Kasumi-1 (cell line): ENCODE results near the gene SRCIN1.
"Not testable (repeated sequence)": the region's sequence is repeated elsewhere in the genome, so short reads cannot be mapped to it uniquely, and the experiment has no call there.

Experiments used
- DNase-seq, 2 experiments: peaks; one replicate each; lab custom pipeline; 2025; lab: John Stamatoyannopoulos, UW

The SRCIN1 gene

DNA sequence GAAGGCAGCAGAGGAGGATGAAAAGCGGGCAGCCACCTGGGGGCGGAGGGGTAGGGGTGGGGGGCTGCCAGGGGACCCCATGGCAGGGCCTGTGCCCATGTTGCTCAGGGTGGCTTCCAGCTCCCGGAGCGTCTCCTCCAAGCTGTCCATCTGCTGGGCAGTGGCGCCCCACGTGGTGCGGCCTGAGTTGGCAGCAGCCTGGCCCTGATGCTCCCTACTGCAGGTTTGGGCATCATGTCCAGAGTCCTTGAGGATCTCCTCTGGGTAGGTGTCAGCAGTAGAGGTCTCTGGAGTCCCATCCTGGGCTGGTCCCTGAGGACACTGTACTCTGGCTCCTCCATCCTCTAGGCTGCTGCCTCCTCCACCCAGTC lies 60.9 kb downstream of the SRCIN1 start:
- DNase-seq = no peak

DNA sequence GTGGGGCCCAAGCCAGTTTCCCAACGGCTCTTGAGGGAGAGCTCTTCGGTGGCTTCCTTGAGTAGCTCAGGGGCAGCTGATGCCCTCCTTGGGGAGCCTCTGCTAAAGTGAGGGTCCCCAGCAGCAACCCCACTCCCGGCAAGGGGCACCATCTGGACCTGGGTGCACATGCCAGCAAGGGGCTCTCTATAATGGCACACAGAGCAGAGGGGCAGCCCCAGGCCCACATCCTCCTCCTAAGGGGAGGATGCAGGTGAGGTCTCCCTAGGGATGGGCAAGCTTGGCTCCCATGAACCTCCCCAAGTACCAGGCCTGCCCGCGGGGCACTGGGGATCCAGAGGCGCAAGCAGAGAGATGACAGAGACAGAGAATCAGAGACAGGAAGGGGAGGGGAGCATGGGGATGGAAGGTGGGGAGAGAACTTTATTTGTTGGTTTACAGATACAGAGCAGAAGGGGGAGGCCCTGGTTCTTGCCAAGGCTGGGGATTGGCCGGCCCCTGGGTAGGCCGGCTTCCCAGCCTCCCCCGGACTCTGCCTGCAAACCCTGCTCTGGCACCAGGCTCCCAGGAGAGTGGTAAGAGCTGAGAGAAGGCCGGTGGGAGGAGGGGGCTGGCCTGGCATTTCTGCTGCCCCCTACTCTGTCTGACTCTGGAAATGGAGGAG lies 61.4 kb downstream of the SRCIN1 start:
- DNase-seq = no peak

DNA sequence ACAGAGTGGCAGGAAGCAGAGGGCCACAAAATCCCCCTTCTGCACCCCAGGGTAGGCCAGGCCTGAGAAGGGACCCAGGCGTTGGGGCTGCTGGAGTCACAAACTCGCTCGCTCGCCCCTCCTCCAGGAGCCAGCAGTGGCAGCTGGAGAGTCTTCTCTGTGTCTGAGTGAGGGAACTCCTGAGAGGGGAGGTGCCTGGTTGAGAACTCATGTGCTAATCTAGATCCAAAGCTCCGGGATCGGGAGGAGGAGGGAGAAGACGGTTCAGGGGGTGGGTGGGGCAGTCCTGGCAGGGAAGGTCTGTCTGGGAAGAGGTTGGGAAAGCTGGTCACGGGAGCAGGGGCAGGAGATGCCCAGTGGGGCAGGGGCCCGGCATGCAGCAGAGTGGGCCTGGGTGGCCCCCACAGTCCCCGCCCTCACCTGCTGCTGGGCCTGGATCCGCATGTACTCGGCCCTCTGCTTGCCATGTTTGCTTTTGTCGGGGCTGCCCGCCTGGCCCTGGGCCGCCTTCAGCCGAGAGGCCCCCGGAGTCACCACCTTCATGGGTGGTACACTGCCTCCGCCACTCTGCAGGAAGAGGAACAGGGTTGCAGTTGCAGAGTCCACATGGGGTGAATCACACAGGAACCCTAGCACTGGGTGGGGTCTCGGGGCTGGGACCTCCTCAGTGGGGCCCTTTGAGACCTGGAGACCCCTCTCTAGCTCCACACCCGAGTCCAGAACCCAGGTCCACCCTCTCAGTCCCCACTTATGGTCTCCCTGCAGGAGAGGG lies 62.2 kb downstream of the SRCIN1 start:
- DNase-seq = no peak

DNA sequence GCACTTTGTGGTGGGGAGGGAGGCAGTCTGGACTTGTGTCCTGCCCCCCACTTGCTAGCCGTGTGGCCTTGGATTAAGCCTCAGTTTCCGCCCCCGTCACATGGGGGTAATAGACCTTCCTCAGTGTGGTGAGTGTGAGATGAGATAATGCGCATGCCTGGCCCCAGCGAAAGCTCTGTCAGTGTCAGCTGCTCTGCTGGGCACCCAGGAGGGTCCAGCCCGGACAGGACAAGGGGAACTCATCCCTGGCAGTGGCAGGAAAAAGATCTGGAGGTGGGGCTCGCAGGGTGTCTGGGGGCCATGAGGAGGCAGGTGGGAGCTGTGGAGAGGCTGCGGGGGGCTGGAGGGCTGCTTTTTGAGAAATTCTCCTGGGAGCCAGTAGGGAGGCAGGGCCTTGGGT lies 63.5 kb downstream of the SRCIN1 start:
- DNase-seq = no peak

DNA sequence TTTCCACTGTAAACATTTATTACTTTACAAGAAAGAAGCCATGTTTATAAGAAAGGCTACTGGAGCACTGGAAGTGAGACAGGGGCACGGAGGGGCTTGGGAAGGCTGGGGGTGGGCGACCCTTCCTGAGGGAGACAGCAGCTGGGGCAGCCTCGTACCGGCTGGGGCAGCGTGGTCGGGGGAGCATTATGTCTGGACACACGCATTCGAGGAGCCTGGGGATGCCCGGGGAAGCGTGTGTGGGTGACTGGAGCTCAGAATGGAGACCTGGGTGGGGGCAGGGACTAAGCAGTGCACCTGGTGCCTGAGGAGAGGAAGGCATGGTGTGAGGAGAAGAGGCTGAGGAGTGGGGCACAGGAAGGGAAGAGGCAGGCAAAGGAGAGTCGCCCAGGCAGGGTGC lies 64.5 kb downstream of the SRCIN1 start:
- DNase-seq = no peak

DNA sequence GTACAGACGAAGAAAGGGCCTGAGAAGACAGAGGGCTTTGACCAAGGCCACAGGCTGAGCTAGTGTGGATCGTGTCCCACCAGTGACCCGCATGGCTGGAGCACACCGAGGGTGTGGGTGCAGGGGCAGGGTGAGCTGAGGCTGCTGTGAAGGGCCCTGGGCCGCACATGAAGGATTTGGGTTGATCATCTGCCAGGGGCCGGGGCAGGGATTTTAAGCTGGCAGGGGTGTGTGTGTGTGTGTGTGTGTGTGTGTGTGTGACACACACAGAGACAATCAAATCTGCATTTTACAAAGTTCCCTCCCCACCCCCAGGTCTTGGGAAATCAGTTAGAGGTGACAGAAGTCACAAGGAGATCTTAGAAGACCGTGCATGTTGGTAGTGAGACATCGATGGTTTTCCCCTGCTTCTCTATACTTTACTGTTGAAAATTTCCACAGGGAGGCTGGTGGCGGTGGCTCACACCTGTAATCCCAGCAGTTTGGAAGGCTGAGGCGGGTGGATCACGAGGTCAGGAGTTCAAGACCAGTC lies 65.2 kb downstream of the SRCIN1 start:
- DNase-seq = no peak

DNA sequence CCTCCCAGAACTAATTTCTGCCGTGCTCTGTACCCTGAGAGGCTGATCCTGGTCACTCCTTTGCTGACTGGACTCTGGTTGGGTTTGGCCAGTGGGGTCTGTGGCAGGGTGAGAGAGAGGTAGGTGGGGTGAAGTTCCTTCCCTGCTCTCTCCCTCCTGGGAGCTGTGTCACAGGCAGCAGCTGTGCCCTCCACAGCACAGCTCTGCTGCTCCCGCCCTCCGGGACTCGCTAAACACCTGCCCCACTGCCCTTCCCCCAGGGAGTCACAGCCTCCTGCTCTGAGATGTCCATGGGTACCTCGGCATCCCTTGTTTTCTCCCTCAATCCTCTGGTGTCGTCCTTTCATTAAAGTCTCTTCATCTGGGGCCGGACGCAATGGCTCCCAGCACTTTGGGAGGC lies 66.4 kb downstream of the SRCIN1 start:
- DNase-seq = no peak

DNA sequence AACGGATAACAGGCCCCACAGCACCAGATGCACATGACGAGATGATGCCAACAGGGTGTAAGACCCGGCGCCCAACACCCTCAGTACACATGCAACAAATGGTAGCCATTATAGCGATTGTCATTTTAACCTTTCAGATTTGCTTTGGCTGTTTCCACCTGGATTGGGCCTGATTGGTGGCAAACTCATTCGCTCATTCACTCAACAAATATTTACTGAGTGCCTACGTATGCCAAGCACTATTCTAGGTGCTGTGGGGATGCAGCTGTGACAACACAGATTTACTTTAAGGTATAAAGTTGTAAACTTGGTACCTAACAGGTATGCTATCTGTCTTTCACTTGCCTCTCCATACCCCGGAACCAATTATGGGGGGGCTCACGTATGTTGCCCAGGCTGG lies 66.8 kb downstream of the SRCIN1 start:
- no peak for DNase-seq

DNA sequence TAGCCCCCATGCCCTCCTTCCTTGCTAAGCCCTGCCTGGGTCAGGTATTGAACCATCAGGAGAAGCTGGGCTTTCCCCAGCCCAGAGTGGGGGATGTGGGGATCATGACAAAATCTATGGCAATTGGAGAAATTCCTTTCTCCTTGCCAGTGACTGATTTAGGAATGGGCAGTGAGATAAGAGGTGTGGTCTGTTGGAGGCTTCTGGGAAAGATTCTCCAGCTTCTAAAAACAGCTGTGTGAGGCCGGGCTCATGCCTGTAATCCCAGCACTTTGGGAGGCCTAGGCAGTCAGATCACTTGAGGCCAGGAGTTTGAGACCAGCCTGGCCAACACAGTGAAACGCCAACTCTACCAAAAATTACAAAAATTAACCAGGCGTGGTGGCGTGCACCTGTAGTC lies 69.1 kb downstream of the SRCIN1 start:
- no peak for DNase-seq

DNA sequence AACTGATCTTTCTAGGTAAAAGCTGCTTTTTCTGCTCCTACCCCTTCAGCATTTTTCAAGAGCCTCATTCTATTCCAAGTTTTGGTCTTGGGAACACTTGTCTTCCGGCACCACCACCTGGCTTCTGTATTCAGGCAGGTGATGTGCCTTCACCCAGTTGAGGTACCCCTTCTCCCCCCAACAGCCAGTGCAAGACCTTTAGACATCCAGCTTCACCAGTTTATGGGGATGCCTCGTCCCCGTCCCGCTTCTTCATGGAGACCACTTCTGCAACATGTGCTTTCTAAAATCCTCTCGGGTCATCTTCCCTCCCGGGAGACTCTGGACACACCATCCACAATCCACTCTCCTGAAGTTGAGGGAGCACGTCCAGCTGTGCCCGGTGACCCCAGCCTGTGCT lies 69.9 kb downstream of the SRCIN1 start:
- no peak for DNase-seq

DNA sequence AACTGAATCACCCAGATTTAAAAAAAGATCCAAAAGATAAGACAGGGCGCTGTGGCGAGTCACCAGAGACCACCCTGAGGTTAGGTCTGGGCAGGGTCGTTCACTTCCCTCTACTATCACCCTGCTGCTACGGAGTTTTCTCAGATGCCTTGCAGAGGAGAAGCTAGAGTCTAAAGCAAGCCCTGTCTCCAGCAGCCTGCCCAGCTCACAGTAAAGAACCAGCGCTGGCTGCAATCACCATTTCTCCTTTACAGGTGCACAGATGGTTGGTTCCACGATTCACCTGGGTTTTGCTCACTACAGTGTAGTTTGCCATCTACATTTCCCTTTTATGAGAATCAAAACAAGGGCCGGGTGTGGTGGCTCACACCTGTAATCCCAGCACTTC lies 71.3 kb downstream of the SRCIN1 start:
- no peak for DNase-seq

DNA sequence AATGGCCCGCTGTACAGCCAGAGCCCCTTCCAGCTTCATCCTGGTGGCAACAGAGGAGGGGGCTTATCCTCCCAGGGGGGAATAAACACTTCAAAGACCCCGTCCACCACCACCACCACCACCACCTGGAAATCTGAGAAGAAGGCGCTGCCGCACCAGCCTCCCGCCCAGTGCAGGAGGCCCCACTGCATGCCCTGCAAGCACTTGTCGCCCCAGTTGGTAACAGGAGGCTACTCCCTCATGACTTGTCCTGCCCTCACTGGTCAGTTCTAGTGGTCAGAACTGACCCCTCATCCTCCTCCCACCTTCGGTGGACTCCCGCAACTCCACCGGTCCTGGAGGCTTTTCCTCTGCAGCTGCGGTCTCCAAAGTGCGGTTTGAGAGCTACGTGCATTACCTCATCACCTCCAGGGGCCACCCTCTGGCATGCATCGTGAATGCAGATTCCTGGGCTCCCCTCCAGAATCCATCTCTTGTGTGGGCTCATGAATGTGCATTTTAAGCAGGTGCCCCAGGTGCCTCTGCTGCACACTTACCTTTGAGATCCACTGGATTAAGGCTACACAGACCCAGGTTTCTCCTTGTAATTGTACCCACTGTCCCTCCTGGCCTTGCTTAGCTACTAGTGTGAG lies 71.8 kb downstream of the SRCIN1 start:
- DNase-seq = no peak

DNA sequence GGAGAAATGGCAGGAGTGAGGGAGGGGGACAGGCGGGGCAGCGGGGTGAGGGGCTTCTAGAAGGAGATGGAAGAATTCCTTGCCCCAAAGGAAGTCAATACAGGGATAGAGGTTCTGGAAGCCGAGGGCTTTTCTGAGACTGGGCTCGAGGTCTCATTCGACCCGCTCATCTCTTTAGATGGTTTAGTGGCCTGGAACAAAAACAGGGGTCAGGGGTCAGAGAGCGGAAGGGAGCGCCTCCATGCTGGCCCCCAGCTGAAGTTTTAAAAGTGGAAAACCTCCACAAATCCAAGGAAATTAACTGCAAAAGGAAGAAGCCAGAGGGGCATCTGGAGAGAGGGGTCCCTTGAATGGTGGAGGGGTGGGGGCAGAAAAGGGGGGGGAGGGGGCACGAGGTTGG lies 72.5 kb downstream of the SRCIN1 start:
- no peak for DNase-seq

DNA sequence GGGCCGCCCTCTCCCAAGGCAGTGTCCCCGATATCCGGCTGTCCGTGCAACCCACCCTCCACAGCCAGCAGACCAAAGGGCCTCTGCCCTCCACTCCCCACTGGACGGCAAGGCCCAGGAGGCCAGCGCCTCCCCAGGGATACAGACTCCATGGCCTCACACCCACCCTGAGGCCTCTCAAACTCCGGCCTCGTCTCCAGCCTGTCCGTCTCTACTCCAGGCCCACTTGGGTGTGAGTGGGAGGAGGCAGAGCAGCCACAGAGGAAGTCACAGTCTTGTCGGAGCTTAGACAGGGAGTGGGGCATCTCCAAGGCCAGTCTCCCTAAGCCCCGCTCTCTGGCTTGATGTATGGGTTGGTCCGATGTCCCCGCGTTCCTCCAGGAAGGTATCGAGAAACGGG lies 73.3 kb downstream of the SRCIN1 start:
- DNase-seq = no peak

DNA sequence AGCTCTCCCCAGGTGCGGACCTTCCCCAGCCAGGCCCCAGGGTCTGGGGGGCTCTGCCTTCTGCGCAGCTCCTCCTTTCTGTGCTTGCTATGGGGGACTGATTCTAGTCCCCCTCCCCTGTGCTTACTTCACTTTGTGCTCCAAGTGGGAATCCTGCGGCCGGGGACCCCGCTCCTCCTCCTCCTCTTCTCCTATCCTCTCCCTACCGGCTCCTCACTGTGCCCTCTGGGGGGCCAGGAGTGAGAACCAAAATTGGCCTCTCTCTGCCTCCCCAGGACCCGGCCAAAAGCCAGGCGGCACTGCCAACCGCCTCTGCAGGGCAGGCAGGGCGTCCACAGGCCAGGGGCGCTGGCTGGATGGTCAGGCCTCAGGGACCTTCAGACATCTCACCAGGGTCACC lies 74.0 kb downstream of the SRCIN1 start:
- DNase-seq = not testable (repeated sequence)

DNA sequence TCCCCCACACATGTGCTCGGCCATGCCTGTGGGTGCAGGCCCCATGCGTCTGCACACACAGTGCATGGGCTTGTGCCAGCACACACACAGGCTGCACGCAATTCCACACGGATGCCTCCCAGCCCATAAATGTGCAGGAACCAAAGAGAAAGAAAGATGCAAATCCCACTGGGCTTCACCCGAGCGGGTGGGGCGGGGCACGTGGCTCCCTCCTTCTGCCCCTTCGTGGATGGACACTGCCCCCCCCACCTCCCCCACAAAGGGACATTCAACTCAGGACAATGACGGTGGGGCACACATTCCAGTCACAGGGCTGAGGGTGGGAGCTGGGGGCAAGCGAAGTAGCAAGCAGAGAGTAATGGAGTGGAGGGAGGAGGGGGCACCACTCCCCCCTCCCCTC lies 74.9 kb downstream of the SRCIN1 start:
- not testable (repeated sequence) for DNase-seq

DNA sequence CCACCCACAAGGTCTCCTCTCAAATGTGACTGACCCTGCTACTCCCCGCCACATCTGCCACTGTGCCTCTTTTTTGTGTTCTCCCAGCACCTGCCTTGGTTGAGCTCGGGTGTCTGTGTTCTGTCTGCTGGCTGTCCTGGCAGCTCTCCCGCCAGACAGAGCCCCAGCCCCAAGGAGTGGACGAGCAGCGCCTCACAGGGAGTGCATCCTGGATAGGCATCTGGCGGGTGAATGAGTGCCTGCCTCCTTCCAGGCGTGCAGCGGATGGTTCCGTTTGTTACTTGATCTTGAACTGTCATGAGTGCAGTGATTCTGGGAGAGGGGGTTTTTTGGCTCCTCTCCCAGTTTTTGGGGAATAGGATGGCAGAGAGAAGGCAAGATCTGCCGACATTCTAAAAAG lies 77.6 kb downstream of the SRCIN1 start:
- not testable (repeated sequence) for DNase-seq

DNA sequence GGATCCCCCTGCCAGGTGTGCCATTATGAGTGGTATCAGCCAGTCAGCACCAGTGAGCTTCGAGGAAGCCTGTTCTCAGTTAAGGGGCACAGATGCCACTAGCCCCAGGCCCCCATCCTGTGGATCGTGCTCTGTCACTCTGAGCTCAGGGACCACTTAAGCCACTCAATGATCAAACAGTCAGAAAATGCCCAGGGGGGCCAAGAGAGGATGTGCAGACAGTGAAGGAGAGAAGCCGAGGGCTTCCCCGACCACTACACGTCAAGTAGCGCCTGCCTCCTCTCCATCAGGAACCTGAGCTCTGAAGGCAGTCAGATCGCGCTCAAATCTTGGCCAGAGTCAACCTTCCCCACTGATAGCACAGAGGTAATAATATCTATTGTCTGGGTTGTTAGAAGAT lies 79.2 kb downstream of the SRCIN1 start:
- not testable (repeated sequence) for DNase-seq

DNA sequence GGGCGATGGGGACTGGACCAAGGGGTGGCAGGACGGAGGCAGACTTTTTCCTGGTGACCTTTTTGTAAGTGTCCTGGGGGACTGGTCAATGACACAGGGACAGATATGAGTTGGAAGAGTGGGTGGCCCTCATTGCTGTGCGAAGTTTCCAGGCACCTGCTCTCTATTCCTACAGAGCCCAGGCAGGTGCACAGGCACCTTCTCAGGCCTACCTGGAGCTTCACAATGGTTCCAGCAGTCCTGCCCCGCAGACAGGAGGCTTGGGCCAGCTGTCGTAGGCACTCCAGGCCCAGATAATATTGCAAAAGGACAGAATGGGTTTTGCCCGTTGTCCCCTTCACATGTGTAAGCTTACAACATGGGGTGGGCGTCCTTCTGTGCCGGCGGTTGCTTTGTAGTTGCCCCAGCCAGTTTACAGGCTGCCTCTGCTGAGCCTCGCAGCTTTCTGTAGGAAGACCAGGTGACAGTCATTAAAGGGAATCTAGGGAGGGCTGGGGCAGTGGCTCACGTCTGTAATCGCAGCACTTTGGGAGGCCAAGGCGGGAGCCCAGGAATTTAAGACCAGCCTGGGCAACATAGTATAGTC lies 93.2 kb downstream of the SRCIN1 start:
- DNase-seq = no peak

DNA sequence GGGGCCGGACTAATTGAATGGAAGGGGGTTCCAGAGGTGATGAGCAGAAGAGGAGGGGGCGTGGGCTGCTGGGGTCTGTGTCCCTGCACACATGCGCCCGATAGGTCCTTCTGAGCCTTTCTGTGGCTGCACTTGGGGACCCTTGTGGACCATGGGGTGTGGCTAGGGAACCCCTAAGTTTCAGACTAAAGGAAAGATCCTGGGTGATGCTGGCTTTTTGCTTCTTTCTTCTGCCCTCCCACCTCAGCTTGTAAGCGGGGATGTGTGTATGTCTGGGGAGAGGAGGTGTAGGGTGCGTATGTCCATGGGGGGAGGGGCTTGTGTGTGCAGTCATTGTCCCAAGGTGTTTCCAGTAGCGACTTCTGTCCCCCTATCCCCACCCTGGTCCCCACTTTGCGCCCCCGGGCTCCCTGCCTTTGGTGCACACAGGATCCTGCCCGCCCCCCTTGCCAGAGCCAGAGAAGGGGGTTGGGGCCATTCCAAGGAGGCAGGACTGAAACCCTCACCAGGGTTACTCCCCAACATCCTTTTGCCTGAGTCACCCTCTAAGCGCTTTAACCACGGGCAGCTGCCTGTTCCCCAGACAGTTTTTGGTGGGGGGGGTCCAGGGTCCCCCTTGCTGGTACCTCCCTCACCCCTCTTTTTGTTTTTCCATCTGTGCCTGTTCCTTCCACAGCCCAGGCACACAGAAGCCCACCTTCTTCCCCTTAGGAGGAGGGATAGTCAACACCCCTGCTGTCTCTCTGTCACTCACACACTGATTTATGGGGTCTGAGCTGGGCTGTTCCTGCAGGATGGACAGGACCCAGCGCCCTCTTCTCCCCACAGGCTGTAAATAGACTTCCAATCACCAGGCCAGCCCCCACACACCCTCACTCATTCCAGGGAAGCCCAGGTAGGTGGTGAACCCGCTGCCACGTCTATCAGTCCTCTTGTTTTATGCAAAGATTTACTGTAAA lies 94.3 kb downstream of the SRCIN1 start:
- no peak for DNase-seq

DNA sequence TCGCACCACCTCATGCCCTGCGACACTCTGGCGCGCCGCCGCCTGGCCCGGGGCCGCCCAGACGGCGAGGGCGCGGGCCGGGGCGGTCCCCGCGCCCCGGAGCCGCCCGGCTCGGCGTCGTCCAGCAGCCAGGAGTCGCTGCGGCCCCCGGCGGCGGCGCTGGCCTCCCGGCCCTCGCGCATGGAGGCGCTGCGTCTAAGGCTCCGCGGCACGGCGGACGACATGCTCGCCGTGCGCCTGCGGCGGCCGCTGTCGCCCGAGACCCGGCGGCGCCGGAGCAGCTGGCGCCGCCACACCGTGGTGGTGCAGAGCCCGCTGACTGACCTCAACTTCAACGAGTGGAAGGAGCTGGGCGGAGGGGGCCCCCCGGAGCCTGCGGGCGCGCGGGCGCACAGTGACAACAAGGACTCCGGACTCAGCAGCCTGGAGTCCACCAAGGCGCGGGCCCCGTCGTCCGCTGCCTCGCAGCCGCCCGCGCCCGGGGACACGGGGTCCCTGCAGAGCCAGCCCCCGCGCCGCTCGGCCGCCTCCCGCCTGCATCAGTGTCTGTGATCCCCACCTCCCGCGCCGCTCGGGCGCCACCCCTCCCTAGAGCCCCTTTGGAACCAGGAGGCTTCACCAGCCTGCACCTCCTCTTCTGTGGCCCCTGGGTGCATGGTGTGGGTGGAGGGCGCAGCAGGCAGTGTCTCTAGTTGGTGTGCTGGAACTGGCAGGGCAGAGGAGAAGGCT lies 95.2 kb downstream of the SRCIN1 start:
- no peak for DNase-seq
